ENCODE data around the gene JAML.

JAML gene

DNA sequence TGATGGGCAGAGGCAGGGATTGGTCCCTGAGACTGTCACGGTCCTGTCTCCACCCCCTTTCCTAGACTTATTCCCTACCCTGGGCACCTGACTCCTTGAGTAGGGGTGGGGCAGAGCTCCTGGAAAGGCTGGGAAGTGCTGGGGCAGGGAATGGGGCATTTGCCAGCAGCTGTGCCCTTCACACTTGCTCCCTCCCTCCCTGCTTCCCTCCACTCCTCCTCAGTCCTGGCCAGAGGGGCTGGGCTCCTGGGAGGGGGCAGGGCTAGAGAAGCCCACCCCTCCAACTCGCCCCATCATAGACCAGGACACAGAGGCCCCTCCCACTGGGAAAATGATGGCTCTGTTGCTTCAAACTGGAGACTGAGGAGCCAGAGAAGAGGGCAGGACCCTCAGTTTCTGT is 59.9 kb downstream of the JAML start:
- no peak for DNase-seq

DNA sequence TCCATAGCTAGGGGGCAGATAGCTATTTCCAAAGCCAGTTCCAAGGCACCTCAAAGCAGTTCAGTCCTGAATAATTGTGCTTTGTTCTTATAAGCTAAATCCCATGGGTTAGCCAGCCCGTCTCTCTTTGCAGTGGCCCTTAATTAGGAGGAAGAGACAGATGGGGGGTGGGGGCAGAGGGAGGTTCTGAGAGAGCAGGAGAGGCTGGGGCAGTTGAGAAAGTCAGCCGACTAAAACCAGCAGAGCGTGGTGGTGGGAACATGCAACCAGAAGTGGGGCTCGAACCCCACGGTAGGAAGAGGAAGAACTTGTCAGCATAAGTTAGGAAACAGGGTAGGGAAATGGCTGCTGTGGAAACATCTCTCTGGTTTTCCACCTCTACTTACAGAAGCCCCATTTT is 61.3 kb downstream of the JAML start:
- no peak for DNase-seq

- no peak for DNase-seq
Observed at GRCh38 chr11:118162846-118163245, 62.0 kb downstream of the JAML start.

DNA sequence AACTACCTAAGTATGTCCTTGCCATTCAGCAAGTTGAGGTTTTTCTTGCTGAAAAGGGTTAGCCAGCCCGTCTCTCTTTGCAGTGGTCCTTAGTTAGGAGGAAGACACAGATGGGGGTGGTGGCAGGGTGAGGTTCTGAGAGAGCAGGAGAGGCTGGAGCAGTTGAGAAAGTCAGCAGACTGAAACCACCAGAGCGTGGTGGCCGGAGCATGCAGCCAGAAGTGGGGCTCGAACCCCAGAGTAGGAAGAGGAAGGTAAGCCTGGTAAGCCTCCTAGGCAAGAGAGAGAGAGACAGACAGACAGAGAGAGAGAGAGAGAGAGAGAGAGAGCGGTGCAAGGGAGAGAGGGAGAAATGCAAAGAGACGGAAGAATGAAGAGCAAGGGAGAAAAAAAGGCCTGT is 63.0 kb downstream of the JAML start:
- no peak for DNase-seq

DNA sequence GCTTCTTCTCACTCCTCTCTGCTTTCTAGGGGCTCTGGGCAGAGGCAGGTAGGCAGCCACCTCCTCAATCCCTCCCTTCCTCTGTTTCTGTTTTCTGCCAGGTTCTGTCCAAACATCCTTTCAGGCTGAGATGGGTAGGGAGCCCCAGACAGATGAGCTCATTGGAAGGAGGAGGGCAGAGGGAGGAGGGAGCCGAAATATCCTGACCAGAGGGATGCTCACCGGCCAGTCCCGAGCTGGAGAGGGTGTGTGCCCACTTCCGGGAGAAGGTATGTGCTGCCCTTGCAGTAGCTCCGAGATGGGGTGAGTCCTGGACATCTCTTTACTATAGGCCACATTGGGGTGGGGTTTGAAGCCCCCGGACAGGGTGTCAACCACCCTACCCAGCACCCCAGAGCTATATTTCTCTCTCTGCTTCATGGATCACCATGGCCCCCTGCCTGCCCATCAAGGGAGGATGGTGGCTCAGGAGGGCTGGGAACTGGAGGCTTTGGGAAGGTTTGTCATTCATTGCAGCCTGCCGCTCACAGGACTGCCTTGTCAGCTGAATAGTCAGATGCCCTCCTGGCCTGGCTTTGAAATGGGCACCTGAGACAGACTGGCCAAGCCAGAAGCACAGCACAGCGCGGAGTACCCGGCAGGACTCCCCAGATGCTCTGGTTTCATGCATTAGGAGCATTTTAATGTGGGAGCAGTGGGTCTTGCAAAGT is 67.5 kb downstream of the JAML start:
- no peak for DNase-seq

DNA sequence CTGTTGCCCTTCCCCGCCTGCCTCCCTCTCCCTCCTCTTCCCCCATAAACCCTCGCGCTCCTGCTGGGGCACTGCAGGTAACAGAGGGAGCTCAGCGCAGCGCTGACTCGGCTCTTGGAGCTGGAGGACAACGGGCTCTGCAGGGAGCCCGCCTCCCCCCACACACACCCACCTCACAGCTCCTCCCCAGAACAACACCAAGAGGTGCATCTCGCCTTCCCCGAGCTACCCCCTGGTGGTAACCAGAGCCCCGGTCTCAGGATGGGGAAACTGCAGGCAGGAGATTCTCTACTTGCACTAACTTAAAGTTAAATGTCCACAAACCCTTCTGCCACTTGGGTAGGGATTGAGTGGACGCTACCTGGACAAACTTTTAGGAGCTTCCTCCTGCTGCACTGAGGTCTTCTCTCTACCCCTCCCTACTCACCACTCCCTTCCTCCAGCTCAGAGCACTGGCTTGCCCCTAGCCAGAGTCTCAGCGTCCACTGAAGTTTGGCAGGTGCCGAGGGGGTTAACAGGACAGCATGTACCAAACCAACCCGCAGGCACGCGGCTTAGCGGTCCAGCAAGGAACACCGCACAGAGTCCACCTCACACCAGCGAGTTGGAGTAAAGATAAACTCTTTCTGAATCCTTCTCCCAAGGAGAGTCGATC is 68.2 kb downstream of the JAML start:
- DNase-seq: no peak

- no peak for DNase-seq
Observed at GRCh38 chr11:118155776-118156530, 68.9 kb downstream of the JAML start.

DNA sequence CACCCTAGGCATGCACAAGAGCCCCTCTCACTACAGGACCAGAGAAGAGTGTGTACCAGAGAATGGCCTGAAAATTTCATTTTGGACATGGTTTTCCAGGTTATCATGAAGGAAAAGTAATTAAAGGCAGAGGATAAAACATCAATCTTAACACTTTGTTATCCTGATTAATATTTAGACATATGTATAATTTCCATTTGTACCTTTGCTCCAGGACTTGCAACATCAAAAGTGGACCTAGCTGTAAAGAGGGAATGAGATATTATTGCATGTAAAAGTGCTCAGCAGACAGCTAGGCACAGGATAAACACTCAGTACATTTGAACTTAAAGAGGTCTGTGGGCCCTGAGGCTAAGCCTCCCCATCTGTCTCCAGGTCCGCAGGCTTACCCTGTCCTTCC is 70.2 kb downstream of the JAML start:
- DNase-seq: no peak

GRCh38 chr11:118153976-118154375 is 70.8 kb downstream of the JAML start:
- no peak for DNase-seq

GRCh38 chr11:118153516-118153915 is 71.3 kb downstream of the JAML start:
- no peak for DNase-seq

- DNase-seq: no peak
Observed at GRCh38 chr11:118152552-118153471, 72.0 kb downstream of the JAML start, which contains the start of gene SCN4B. Gene SCN4B, minus strand, starts transcription at chr11:118152823. Its CDS starts 150 bp downstream, at chr11:118152673.

- DNase-seq: no peak
Observed at GRCh38 chr11:118152020-118152551, 72.7 kb downstream of the JAML start.

DNA sequence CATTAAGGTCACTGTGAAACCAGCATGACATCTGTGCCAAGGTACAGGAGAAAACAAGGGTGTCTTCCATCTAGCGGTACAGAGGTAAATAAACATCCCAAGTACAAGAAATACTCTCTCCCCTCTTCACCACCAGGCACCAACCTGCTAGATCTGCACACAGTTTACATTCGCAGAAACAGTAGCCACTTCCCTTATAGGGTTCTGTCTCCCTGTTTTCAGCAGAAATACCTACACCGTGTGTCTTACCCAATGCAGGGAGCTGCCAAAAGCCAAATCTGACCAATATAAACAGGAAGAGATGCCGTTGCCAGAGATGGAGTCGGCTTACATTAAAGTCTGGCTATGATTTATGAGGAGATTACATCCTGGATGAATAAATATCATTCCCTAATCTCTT is 73.4 kb downstream of the JAML start:
- no peak for DNase-seq

DNA sequence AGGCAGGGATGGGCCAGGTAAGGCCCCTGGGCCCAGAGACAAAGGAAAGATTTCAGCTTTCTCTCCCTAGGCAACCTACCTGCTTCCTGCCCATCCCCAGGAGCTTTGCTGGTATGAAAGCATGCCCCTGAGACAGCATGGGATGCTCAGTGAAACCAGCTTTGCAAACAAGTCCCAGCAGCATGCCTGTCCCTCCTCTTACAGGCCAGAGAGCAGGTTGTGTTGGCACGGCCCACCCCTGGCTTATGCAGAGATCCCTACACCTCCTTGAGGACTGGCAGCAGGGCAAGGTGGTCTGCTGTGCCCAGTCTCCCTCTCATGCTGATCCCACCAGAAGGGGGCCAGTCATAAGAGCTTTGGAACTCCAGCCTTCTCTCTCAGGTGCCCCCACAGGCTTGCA is 75.3 kb downstream of the JAML start:
- no peak for DNase-seq

DNA sequence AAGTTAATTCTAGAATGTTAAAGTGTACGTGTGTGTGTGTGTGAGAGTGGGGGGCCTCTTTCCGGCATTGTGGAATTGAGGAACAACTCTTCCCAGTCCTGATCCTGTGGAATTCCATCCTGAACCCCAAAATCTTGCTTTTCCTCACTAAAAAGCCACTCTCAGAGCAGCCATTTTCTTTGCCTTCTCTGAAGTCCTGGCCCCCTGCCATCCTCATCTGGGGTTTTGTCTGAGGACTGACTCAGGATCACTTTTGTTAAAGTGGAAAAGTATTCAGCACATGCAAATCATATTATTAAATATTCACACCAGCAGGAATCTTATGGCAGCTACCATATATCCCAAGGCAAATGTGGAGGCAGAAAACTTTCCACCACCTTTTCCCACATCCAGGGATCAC is 76.0 kb downstream of the JAML start:
- DNase-seq: no peak

DNA sequence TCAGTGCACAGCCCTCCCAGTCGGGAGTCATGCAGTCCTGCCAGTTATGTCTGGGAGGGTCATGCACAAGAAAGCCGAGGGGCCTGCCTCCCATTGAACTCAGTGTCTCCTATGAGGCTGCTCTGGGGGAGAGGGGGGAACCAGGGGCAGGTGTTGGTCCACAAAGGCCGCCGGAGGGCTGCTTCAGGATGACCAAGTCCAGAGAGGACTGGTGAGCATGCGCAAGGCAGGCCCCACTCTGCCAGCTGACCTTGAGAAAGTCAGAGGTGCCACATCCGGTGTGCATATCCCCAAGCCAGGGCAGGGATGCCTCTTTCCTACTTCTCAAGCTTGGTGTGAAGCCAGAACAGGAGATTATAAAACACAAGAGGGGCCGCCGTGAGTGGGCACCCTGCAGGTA is 76.6 kb downstream of the JAML start:
- no peak for DNase-seq

- no peak for DNase-seq
Observed at GRCh38 chr11:118147502-118147901, 77.3 kb downstream of the JAML start.

DNA sequence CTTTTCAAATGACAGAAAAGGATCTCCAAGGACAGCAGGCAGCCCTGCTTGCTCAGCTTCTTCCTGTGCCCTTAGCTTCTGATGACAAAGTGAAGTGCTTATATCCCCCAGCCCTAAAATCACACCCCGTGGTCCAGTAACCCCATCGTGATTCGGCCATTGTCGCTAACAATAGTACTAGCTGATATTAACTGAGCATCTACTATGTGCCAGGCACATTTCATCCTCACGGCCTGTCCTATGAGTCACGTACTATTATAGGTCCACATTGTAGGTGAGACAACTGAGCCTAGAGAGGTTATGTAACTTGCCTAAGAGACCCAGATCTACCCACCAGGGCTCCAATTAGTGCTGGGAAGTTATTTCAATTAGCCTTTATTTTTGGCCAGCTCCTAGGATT is 78.3 kb downstream of the JAML start:
- DNase-seq: no peak

- DNase-seq: peak; percentile 52
Observed at GRCh38 chr11:118145285-118146227, 79.3 kb downstream of the JAML start.

DNA sequence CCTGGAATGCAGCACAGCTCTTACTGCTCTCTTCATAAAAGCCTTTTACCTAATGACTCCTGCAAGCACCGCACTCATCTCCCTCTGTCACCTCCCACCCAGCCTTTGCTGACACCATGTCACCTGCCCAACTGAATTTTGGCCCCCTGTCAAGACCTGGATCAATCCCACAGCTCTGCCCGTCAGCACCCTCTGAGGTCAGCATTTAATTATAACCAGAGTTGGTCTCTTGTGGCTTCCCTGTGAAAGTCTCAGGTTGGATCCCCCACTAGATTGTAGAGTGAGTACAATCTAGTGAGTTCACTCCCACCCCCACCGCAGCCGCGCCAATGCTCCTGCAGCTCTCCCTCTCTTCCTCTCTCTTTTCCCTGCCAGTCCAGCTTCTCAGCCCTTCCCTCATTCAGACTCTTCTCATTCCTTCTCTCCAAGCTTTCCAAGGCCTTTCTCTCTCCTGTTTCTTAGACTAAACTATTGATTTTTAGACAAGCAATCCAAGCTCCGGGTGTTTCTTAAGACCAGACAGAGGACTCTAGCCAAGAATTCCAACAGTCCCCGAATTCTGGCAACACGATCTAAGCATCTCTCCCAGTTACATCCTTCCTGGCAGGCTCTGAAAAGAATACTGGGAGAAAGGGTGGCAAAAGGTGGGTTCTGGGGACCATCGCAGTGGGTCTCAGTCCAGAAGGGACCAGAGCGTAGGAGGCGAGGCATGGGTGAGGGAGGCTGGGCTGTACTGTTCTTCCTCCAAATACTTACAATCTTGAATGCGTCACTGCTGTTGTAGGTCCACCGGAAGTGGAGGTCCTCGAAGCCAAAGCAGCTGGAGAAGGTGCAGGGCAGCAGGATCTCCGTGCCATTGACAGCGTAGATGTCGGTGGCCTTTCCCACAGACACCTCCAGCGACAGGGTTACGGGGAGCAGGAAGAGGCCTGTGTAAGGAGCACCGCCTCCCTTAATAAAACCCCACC is 80.2 kb downstream of the JAML start:
- DNase-seq: no peak

Data from GF-D8 (cell line).